Measurements from ENCODE around the gene CST8. TPM values are rescaled to one million over a fixed set of nuclear protein-coding genes. Genes with fewer than 3 reads are reported as not detected.

The CST8 gene
- total RNA-seq, 1 donor from 2014 or later: not detected

Small RNA genes within 50 kb of the gene (small RNA-seq; reads per million reads assigned to genes)
- gene RF00019: not detected

Other genes starting within 250 kb of the CST8 start
- 15.1 TPM for gene NXT1, start 140.3 kb upstream of the CST8 start, total RNA-seq
- 11.0 TPM for gene GZF1, start 128.9 kb upstream of the CST8 start, total RNA-seq
- gene NAPB, start 69.6 kb upstream of the CST8 start, total RNA-seq: 8.9 TPM
- not detected for gene CSTL1, start 51.4 kb upstream of the CST8 start, total RNA-seq
- not detected for gene CST11, start 38.2 kb upstream of the CST8 start, total RNA-seq
- gene CST9L, start 77.4 kb downstream of the CST8 start, total RNA-seq: not detected
- not detected for gene CST9, start 114.8 kb downstream of the CST8 start, total RNA-seq
- gene CST3, start 146.8 kb downstream of the CST8 start, total RNA-seq: 50.1 TPM
- not detected for gene CST4, start 197.9 kb downstream of the CST8 start, total RNA-seq